Testis (tissue), 3 donors: ENCODE data around the gene TEX12. TPM values are rescaled to one million over a fixed set of nuclear protein-coding genes. Genes with fewer than 3 reads are reported as not detected.

ENCODE experiments used
- DNase-seq: peaks from one replicate; pipeline ENCODE4 v3.0.0-alpha.2; 2019
- H3K27ac ChIP-seq, 2 donors: fragments of 200-600 bp; sonication (generic); one replicate each; pipeline ENCODE4 v1.5.1; 2019
- H3K27me3 ChIP-seq: fragments of 200-600 bp; sonication (generic); one replicate; pipeline ENCODE4 v1.5.1; 2019
- H3K36me3 ChIP-seq: fragments of 200-600 bp; sonication (generic); one replicate; pipeline ENCODE4 v1.5.1; 2017; ENCODE audit warnings: low read depth; ENCODE audit errors: missing control alignments
- H3K4me1 ChIP-seq: fragments of 200-600 bp; sonication (generic); one replicate; pipeline ENCODE4 v1.5.1; 2019
- H3K4me3 ChIP-seq, 2 donors: fragments of 200-600 bp; sonication (generic); one replicate each; pipeline ENCODE4 v1.5.1; 2017 to 2019
- H3K9me3 ChIP-seq: fragments of 200-600 bp; sonication (generic); one replicate; pipeline ENCODE4 v1.5.1; 2017
- POLR2A ChIP-seq: fragments of 450-650 bp; IDR thresholded peaks from one replicate; pipeline ENCODE4 v1.6.1; 2017; ENCODE audit warnings: antibody characterized with exemption, mild to moderate bottlenecking, moderate library complexity
- WGBS, 2 donors: methylation state at CpG; one replicate each; pipeline ENCODE4 v1.1.5; 2018; 5-methylcytosine and 5-hydroxymethylcytosine counted together
- intact Hi-C: fragments of 100-400 bp; cut with DNase I; formaldehyde crosslinking; loops from one replicate; pipeline ENCODE4 v1.15.1; 2023; ENCODE audit warnings: low total_unique reads
- polyA plus RNA-seq: library from polyadenylated mRNA; stranded (reverse); fragments of 350-450 nt; fragmentation: Illumina TruSeq; extraction: RNeasy Lipid Tissue Mini Kit (QIAGEN cat#74804); gene quantifications from one replicate; pipeline ENCODE4 v1.2.3, GENCODE V29; 2014; ENCODE audit warnings: low read depth, low replicate concordance; ENCODE audit not compliant: insufficient read depth
- total RNA-seq, 2 donors: library from RNA; depleted of rRNA; stranded (reverse); fragments of >200 nt; gene quantifications; one replicate each; pipeline ENCODE4 v1.2.3, GENCODE V29; 2016
- TF ChIP-seq, protein P1 (sequence below), 3 experiments: fragments of 450-650 bp in 2 of 3; fragments of 200-600 bp in 1 of 3; sonication (generic) in 1 of 3; IDR thresholded peaks; one replicate each; pipeline ENCODE4 v1.5.1; 2016 to 2019; ENCODE audit warnings: antibody characterized with exemption in 3 of 3, mild to moderate bottlenecking in 2 of 3, moderate library complexity in 1 of 3

TEX12 gene
- total and polyA plus RNA-seq, 3 donors from 2014 or later: 6.3 to 21.8 (median 11.6) TPM

DNA sequence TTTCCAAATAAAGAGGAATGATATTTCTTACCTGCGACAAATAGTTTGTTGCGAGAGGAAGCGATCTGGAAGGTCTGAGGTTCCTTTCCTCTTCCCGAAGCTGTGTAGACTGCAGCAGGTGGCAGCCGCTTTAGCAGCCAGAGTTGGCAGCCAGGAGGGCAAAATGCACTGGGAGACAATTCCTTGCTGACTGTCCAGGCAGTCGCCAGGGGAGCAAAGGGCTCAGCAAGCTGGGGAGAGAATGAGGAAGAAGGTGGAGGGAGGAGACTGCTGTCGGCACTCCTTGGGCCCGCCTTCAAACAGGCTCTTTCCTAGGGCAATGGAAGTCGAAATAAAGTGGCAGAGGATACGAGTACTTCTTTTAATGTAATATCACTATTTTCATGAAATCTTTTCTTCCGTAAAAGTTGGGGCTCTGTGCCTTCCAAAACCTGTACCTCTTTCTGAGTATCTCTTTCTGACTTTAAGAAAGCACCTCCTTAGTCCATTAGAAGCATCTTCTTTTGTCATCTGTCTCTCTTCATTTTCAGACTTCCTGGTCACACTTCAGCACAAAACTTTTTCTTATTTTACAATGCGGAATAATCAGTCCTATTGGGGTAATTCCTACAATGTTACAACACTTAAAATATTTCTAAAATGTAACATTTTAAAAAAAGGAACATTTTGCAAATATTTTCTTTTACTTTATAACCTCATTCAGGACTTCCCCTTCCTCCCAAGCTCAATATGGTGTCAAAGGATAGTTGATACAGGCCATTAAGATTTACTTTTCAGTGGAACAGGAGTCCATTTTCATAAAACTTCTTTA lies 3.1 kb upstream of the TEX12 start, which contains the start of gene IL18:
Gene IL18 (minus strand): TSS at position 220 of the 811 bp plus-strand sequence. CDS start 9,041 bp downstream, outside the sequence.
- no peaks in the 10 kb centered on the region for H3K27me3 ChIP-seq
- no peaks in the 10 kb centered on the region for H3K9me3 ChIP-seq
- H3K36me3 ChIP-seq: no peaks in the 10 kb centered on the region
- WGBS, 2 donors: 67 to 71% methylated on average over 12 of the region's 12 CpGs
- DNase-seq: peak; percentile 27
- TF ChIP-seq POLR2A: no peak
- TF ChIP-seq, protein P1, sequence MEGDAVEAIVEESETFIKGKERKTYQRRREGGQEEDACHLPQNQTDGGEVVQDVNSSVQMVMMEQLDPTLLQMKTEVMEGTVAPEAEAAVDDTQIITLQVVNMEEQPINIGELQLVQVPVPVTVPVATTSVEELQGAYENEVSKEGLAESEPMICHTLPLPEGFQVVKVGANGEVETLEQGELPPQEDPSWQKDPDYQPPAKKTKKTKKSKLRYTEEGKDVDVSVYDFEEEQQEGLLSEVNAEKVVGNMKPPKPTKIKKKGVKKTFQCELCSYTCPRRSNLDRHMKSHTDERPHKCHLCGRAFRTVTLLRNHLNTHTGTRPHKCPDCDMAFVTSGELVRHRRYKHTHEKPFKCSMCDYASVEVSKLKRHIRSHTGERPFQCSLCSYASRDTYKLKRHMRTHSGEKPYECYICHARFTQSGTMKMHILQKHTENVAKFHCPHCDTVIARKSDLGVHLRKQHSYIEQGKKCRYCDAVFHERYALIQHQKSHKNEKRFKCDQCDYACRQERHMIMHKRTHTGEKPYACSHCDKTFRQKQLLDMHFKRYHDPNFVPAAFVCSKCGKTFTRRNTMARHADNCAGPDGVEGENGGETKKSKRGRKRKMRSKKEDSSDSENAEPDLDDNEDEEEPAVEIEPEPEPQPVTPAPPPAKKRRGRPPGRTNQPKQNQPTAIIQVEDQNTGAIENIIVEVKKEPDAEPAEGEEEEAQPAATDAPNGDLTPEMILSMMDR (IDR thresholded peaks at IDR 0.05): no peak
- no peaks in the 10 kb centered on the region for H3K4me1 ChIP-seq
- intact Hi-C loops: no loop called here
- no peak within 1 kb of the TSS for H3K4me3 ChIP-seq
- H3K27ac ChIP-seq: no peak within 1 kb of the TSS

DNA sequence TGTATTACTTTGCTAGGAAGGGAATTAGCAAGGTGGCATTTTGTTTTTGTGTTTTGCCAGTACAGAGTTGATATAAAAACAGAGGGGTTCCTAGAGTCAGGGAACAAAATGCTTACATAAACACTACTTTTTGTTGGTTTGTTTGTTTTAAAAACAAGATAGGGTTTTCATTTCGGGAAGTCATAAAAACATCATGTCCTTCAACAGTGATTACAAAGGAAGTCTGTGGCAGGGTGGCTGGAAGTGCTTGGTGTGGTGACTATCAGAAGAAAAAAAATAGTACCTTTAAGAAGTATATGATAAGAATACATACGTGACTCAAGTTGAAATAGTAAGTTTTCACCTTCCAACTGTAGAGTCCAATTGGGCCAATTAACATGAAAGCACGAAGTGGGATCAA lies 2.1 kb upstream of the TEX12 start:
- WGBS, 2 donors: 34 to 37% methylated on average over 3 of the region's 3 CpGs
- Histone ChIP-seq H3K4me1 (no peaks in the 10 kb centered on the region), H3K36me3 (no peaks in the 10 kb centered on the region), H3K9me3 (no peaks in the 10 kb centered on the region), H3K27ac (no peak overlapping the region), H3K4me3 (no peak overlapping the region), H3K27me3 (no peaks in the 10 kb centered on the region)
- no peak for DNase-seq
- no peak for TF ChIP-seq POLR2A
- intact Hi-C loops: no loop called here

DNA sequence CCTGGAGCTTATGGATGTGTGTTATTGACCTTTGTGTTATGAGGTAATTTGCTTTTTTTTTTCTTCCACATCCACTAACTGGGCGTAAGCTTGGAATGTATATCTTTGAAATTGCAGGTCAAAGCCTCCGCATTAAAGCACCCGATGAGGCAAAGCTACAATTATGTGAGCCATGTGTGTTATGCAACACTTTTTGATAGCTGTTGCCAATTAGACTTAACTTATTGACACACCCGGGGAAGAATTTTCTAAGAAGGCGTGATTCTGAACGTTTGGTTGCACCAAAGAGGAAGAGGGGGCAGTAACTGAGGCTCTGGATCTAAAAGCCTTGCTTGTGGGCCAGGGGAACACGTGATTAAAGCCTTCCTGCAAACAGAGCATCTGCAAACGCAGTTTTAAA lies 610 bp upstream of the TEX12 start:
- TF ChIP-seq, protein P1 (IDR thresholded peaks at IDR 0.05): no peak
- TF ChIP-seq POLR2A: no peak
- no peak for DNase-seq
- H3K4me1 ChIP-seq: no peaks in the 10 kb centered on the region
- peak overlapping the region; percentile 40 for H3K4me3 ChIP-seq
- intact Hi-C loops: no loop called here
- no peaks in the 10 kb centered on the region for H3K36me3 ChIP-seq
- H3K9me3 ChIP-seq: no peaks in the 10 kb centered on the region
- H3K27ac ChIP-seq: peak overlapping the region; percentile 20 to 53
- WGBS, 2 donors: 65 to 67% methylated on average over 8 of the region's 8 CpGs
- no peaks in the 10 kb centered on the region for H3K27me3 ChIP-seq

DNA sequence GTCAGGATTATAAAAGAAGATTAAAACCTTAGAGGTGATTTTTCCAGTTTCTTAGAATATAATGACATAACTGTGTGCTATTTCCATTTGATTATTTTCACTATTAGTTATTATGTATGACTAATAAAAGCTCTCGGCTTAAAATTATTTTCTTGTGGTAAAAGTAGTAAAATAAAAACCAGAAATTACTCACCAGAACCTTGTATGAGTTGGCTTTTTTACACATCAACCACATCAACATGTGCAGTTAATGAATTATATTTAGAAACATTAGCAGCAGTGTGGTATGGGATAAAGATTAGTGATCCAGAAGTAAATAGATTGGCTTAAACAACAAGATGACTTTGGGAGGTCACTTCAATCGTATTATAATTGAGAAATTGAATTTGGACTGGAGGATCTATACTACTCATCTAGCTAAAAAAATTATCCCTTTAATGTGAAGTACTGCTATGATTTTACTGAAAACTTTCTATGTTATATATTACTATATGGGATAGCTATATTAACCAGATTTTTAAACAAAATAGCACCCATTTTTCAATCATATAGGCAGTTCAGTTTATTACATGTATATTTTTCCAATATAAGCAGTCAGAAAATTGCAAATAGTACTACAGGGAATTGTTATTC lies 5.3 kb downstream of the TEX12 start:
- H3K36me3 ChIP-seq: no peaks in the 10 kb centered on the region
- no peak overlapping the region for H3K27ac ChIP-seq
- WGBS, 2 donors: 83 to 84% methylated on average over 2 of the region's 2 CpGs
- peaks cover 3% of the 10 kb centered on the region for H3K4me1 ChIP-seq
- intact Hi-C loops: no loop called here
- TF ChIP-seq, protein P1 (IDR thresholded peaks at IDR 0.05): no peak
- no peak for TF ChIP-seq POLR2A
- DNase-seq: no peak
- H3K27me3 ChIP-seq: no peaks in the 10 kb centered on the region
- H3K9me3 ChIP-seq: no peaks in the 10 kb centered on the region
- no peak overlapping the region for H3K4me3 ChIP-seq

DNA sequence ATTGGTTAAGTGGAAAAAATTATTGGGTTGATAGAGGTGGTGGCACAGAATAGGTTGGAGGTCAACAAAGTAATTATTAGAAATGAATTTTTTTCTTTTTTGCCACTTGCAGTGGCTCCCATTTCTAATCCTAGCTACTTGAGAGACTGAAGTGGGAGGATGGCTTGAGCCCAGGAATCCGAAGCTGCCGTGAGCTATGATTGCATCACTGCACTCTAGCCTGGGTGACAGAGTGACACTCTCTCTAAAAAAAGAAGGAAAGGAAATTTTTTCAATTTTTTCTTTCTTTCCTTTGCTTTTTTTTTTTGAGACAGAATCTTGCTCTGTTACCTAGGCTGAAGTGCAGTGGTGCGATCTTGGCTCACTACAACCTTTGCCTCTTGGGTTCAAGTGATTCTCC lies 6.0 kb downstream of the TEX12 start:
- Histone ChIP-seq H3K27ac (no peak overlapping the region), H3K27me3 (no peaks in the 10 kb centered on the region), H3K9me3 (no peaks in the 10 kb centered on the region), H3K36me3 (no peaks in the 10 kb centered on the region), H3K4me1 (peaks cover 3% of the 10 kb centered on the region), H3K4me3 (no peak overlapping the region)
- intact Hi-C loops: no loop called here
- TF ChIP-seq POLR2A: no peak
- TF ChIP-seq, protein P1 (IDR thresholded peaks at IDR 0.05): no peak
- DNase-seq: no peak
- 58 to 69% methylated on average over 3 of the region's 3 CpGs for WGBS, 2 donors
